Peyer's patch (tissue), 4 donors: Measurements from ENCODE around the gene DERL2.

Experiments used
- CTCF ChIP-seq, 6 experiments: fragments of 450-650 bp in 4 of 6; fragments of 200-600 bp in 2 of 6; sonication (generic) in 1 of 6; IDR thresholded peaks; one replicate each; pipeline ENCODE4 v1.5.1; 2017 to 2019; ENCODE audit warnings: antibody characterized with exemption in 6 of 6, mild to moderate bottlenecking in 3 of 6, moderate library complexity in 1 of 6
- POLR2A ChIP-seq, 2 donors: fragments of 450-650 bp; IDR thresholded peaks; one replicate each; pipeline ENCODE4 v1.5.1; 2017; ENCODE audit warnings: antibody characterized with exemption in 2 of 2, mild to moderate bottlenecking in 2 of 2, moderate library complexity in 2 of 2

- TF ChIP-seq CTCF (IDR thresholded peaks at IDR 0.05) (no peak), POLR2A (IDR thresholded peaks at IDR 0.05) (no peak)
These were observed 60.2 kb downstream of the DERL2 start for GRCh38 chr17:5425826-5426225.
